GM21367 (cell line): ENCODE measurements around the gene AKR1C3.
"Not testable (repeated sequence)": the region's sequence is repeated elsewhere in the genome, so short reads cannot be mapped to it uniquely, and the experiment has no call there.

ENCODE experiments used
- ATAC-seq: cut with Tn5 transposase; IDR thresholded peaks from one replicate; pipeline ENCODE4 v1.9.1; 2021; ENCODE audit not compliant: unreplicated experiment

The AKR1C3 gene

GRCh38 chr10:5088703-5089261 is 5.4 kb upstream of the AKR1C3 start:
- ATAC-seq: no peak

GRCh38 chr10:5089865-5090264 is 4.3 kb upstream of the AKR1C3 start:
- ATAC-seq: no peak

- ATAC-seq: no peak
Observed at GRCh38 chr10:5090551-5090950, 3.7 kb upstream of the AKR1C3 start.

GRCh38 chr10:5091196-5091595 is 3.0 kb upstream of the AKR1C3 start:
- no peak for ATAC-seq

GRCh38 chr10:5092375-5092774 is 1.8 kb upstream of the AKR1C3 start:
- ATAC-seq: no peak

GRCh38 chr10:5092848-5093790 is 1.1 kb upstream of the AKR1C3 start:
- ATAC-seq: no peak

GRCh38 chr10:5095687-5096086 is 1.5 kb downstream of the AKR1C3 start:
- ATAC-seq: no peak

- no peak for ATAC-seq
Observed at GRCh38 chr10:5096108-5096507, 1.9 kb downstream of the AKR1C3 start.

GRCh38 chr10:5102479-5102878 is 8.3 kb downstream of the AKR1C3 start:
- not testable (repeated sequence) for ATAC-seq

GRCh38 chr10:5103481-5103880 is 9.3 kb downstream of the AKR1C3 start:
- ATAC-seq: no peak

GRCh38 chr10:5105626-5106025 is 11.4 kb downstream of the AKR1C3 start:
- ATAC-seq: no peak

GRCh38 chr10:5106553-5106952 is 12.3 kb downstream of the AKR1C3 start:
- no peak for ATAC-seq

- no peak for ATAC-seq
Observed at GRCh38 chr10:5107860-5108526, 13.8 kb downstream of the AKR1C3 start.

- ATAC-seq: no peak
Observed at GRCh38 chr10:5108658-5109416, 14.6 kb downstream of the AKR1C3 start.

GRCh38 chr10:5109861-5110260 is 15.6 kb downstream of the AKR1C3 start:
- ATAC-seq: not testable (repeated sequence)

GRCh38 chr10:5116621-5117020 is 22.4 kb downstream of the AKR1C3 start:
- no peak for ATAC-seq

GRCh38 chr10:5117026-5117425 is 22.8 kb downstream of the AKR1C3 start:
- ATAC-seq: no peak

- ATAC-seq: not testable (repeated sequence)
Observed at GRCh38 chr10:5119997-5120396, 25.8 kb downstream of the AKR1C3 start.

- ATAC-seq: no peak
Observed at GRCh38 chr10:5123886-5124285, 29.7 kb downstream of the AKR1C3 start.

- ATAC-seq: no peak
Observed at GRCh38 chr10:5125315-5126044, 31.3 kb downstream of the AKR1C3 start.
